ENCODE data around the gene PHOX2B.

DNA sequence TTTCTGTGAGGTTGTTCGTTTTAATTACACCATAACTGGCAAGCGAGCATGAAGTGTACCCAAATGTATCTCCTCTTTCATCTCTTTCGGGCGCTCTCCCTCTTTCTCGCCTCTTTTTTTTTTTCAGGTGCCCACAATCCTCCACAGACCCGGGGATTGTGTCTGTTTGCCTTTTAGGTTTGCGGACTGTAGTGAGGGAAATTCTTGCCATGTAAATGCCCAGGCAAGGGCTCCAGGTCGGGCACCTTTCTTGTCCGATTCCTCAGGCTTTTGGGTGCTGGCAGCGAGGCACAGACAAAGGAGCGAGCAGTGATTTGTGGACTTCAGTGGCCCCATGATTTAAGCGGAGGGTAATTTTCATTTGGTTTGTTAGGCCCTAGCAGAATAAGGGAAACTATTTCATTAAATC, 1.1 kb upstream of the PHOX2B start:
- TF ChIP-seq, protein P1, sequence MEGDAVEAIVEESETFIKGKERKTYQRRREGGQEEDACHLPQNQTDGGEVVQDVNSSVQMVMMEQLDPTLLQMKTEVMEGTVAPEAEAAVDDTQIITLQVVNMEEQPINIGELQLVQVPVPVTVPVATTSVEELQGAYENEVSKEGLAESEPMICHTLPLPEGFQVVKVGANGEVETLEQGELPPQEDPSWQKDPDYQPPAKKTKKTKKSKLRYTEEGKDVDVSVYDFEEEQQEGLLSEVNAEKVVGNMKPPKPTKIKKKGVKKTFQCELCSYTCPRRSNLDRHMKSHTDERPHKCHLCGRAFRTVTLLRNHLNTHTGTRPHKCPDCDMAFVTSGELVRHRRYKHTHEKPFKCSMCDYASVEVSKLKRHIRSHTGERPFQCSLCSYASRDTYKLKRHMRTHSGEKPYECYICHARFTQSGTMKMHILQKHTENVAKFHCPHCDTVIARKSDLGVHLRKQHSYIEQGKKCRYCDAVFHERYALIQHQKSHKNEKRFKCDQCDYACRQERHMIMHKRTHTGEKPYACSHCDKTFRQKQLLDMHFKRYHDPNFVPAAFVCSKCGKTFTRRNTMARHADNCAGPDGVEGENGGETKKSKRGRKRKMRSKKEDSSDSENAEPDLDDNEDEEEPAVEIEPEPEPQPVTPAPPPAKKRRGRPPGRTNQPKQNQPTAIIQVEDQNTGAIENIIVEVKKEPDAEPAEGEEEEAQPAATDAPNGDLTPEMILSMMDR (IDR thresholded peaks at IDR 0.05; ENCODE audit: control extremely low read depth in 1 of 3, insufficient read depth in 1 of 3, low read depth in 1 of 3, low read length in 3 of 3), result no peak
- TF ChIP-seq EZH2 (IDR thresholded peaks at IDR 0.05; ENCODE audit: low read depth, low read length, severe bottlenecking), result peak; percentile 71
